ENCODE data around the gene MRPL2. TPM values are rescaled to one million over a fixed set of nuclear protein-coding genes. Genes with fewer than 3 reads are reported as not detected.

Gene MRPL2
- total and polyA plus RNA-seq, 2 of the 4 experiments (the other 2 are of a cell fraction): 18.1 to 45.9 TPM

- dilution Hi-C loops (cut with HindIII; ENCODE audit: low sequenced_read_pairs, unreplicated experiment): no loop called here
- Histone ChIP-seq H4K5ac (ENCODE audit: low read depth, low read length) (no peak overlapping the region), H3K18ac (ENCODE audit: low read depth, low read length) (no peak overlapping the region), H2AFZ (replicated peaks; ENCODE audit: low read length, poor library complexity) (no peak overlapping the region), H3K79me1 (ENCODE audit: low read depth in 1 of 2, low read length in 2 of 2) (peaks cover 15 to 78% of the 10 kb centered on the region in 2 experiments), H3K23ac (ENCODE audit: low read depth, low read length) (no peak overlapping the region), H4K91ac (ENCODE audit: insufficient read depth, low read depth, low read length) (no peak overlapping the region), H3K4ac (ENCODE audit: low read depth, low read length) (no peak overlapping the region), H3K9me1 (ENCODE audit: insufficient read depth, low read length) (peaks cover 5% of the 10 kb centered on the region), H3K9me3 (ENCODE audit: control insufficient read depth, insufficient read depth, low read length) (no peaks in the 10 kb centered on the region), H2AK5ac (ENCODE audit: low read depth, low read length) (no peak overlapping the region), H2BK15ac (ENCODE audit: low read depth, low read length) (no peak overlapping the region), H3K14ac (replicated peaks; ENCODE audit: low read depth, low read length) (no peak overlapping the region), H3K4me3 (ENCODE audit: insufficient read depth, low read depth, low read length) (no peak overlapping the region), H2BK5ac (ENCODE audit: low read depth, low read length, poor library complexity, severe bottlenecking) (no peak overlapping the region), H3K56ac (ENCODE audit: extremely low read depth, insufficient read depth, low read length) (no peak overlapping the region), H3K27me3 (ENCODE audit: control insufficient read depth, insufficient read depth, low read length) (no peaks in the 10 kb centered on the region), H3K4me2 (ENCODE audit: low read depth, low read length) (no peak overlapping the region), H2AK9ac (replicated peaks; ENCODE audit: low read depth, low read length, poor library complexity) (no peak overlapping the region), H2BK20ac (ENCODE audit: low read depth, low read length) (no peak overlapping the region), H3K4me1 (ENCODE audit: control insufficient read depth, insufficient read depth, low read length) (peaks cover 14% of the 10 kb centered on the region), H4K20me1 (ENCODE audit: insufficient read depth, low read length) (peaks cover 5% of the 10 kb centered on the region; the same call in 1 of the 2 replicates), H3K27ac (ENCODE audit: insufficient read depth, low read length) (no peak overlapping the region), H4K8ac (ENCODE audit: low read depth in 2 of 2, low read length in 2 of 2) (no peak overlapping the region), H2BK120ac (ENCODE audit: low read depth, low read length) (no peak overlapping the region), H3K9ac (ENCODE audit: low read depth, low read length) (no peak overlapping the region), H3K36me3 (ENCODE audit: control insufficient read depth, insufficient read depth, low read length) (peaks cover 30% of the 10 kb centered on the region)
- ChIA-PET CTCF (no interaction called here), POLR2A (ENCODE audit: unreplicated experiment) (no interaction called here)
- in situ Hi-C loops (cut with MboI; ENCODE audit: low sequenced_read_pairs): no loop called here
- no peak for ATAC-seq (ENCODE audit: low read depth)
- WGBS, 2 experiments (ENCODE audit: extremely low coverage in 2 of 2, insufficient read length in 1 of 2): no CpG with 5 or more reads among the region's 2 CpGs
- intact Hi-C loops (cut with micrococcal nuclease): no loop called here
- no peak for TF ChIP-seq NFE2L2 (IDR thresholded peaks at IDR 0.05; ENCODE audit: low read depth, low read length)
- no peak for TF ChIP-seq SMC3 (IDR thresholded peaks at IDR 0.05; ENCODE audit: low read depth, low read length)
- TF ChIP-seq MXI1 (IDR thresholded peaks at IDR 0.05; ENCODE audit: borderline replicate concordance, low read depth, low read length): no peak
- TF ChIP-seq USF2 (IDR thresholded peaks at IDR 0.05; ENCODE audit: low read depth, low read length): no peak
- no peak for TF ChIP-seq CTCF (conservative IDR thresholded peaks at IDR 0.05; ENCODE audit: low read depth, low read length)
- TF ChIP-seq CHD1 (IDR thresholded peaks at IDR 0.05; ENCODE audit: low read depth, low read length): no peak
- no peak for TF ChIP-seq RFX5 (IDR thresholded peaks at IDR 0.05; ENCODE audit: low read depth, low read length)
- no peak for TF ChIP-seq POLR2A (IDR thresholded peaks at IDR 0.05; ENCODE audit: low read depth, low read length)
- TF ChIP-seq RCOR1 (IDR thresholded peaks at IDR 0.05; ENCODE audit: insufficient replicate concordance, low read length): no peak
- no peak for TF ChIP-seq BHLHE40 (IDR thresholded peaks at IDR 0.05; ENCODE audit: low read depth, low read length)
- no peak for TF ChIP-seq CEBPB (IDR thresholded peaks at IDR 0.05; ENCODE audit: low read depth, low read length)
- TF ChIP-seq ELK1 (IDR thresholded peaks at IDR 0.05; ENCODE audit: borderline replicate concordance, low read depth, low read length): no peak
- TF ChIP-seq MAFK (IDR thresholded peaks at IDR 0.05; ENCODE audit: low read depth, low read length): no peak
- TF ChIP-seq FOS (IDR thresholded peaks at IDR 0.05; ENCODE audit: low read depth, low read length): no peak
- TF ChIP-seq MAZ (IDR thresholded peaks at IDR 0.05; ENCODE audit: borderline replicate concordance, low read depth, low read length): no peak
- no peak for DNase-seq
- BruUV-seq (replicated peaks): no TSS peak
Observed at GRCh38 chr6:43019152-43019551, 40.1 kb downstream of the MRPL2 start.
